H1 (cell line): ENCODE measurements around the gene NOS1AP. TPM values are rescaled to one million over a fixed set of nuclear protein-coding genes. Genes with fewer than 3 reads are reported as not detected.

Experiments used
- CBX8 ChIP-seq: fragments of 300-800, 300-1000 bp; sonication (generic); IDR thresholded peaks from 2 replicates; pipeline ENCODE4 v1.7.1; 2016; ENCODE audit warnings: low read depth, low read length, borderline replicate concordance
- CHD2 ChIP-seq: IDR thresholded peaks from 2 replicates; pipeline ENCODE4 v1.6.1; 2012; ENCODE audit warnings: low read length, improper control_type of control experiment
- EGR1 ChIP-seq: IDR thresholded peaks from 2 replicates; pipeline ENCODE4 v1.6.1; 2011; ENCODE audit warnings: low read depth, low read length, borderline replicate concordance
- HDAC2 ChIP-seq, 2 experiments: fragments of 300-600 bp in 1 of 2; sonication (generic) in 1 of 2; IDR thresholded peaks; 2 replicates each; pipeline ENCODE4 v1.6.1; 2011 to 2012; ENCODE audit warnings: low read depth in 2 of 2, low read length in 2 of 2, mild to moderate bottlenecking in 2 of 2, moderate library complexity in 2 of 2, borderline replicate concordance in 1 of 2, inconsistent platforms in 1 of 2
- KDM4A ChIP-seq: IDR thresholded peaks from one replicate; pipeline ENCODE4 v1.7.1; 2012; ENCODE audit warnings: low read depth, mild to moderate bottlenecking, moderate library complexity, low read length, inconsistent platforms; ENCODE audit not compliant: severe bottlenecking
- RBBP5 ChIP-seq: IDR thresholded peaks from 2 replicates; pipeline ENCODE4 v1.7.1; 2012; ENCODE audit warnings: low read depth, mild to moderate bottlenecking, inconsistent platforms, low read length, moderate library complexity, borderline replicate concordance
- TEAD4 ChIP-seq: IDR thresholded peaks from 2 replicates; pipeline ENCODE4 v1.6.1; 2012; ENCODE audit warnings: low read depth, low read length, inconsistent platforms, mixed read lengths
- polyA plus RNA-seq, 7 experiments: library from polyadenylated mRNA; depleted of rRNA in 3 of 7; stranded (reverse) in 5 of 7; unstranded in 2 of 7; fragments of >200 nt in 5 of 7; fragments of 200-250 nt in 2 of 7; gene quantifications; 1 replicate in 5 of 7; 2 replicates in 1 of 7; 4 replicates in 1 of 7; pipeline versions ENCODE4 v1.2.1 to v1.2.3, GENCODE V29; 2011 to 2013; ENCODE audit warnings: missing spikeins in 2 of 7, mixed read lengths in 2 of 7
- total RNA-seq: library from RNA; stranded (reverse); fragmentation: NEBNext Ultra II Directional; extraction: Animal tissue kit (Norgen Biotek cat#: 25700); gene quantifications from 2 replicates; pipeline ENCODE4 v1.2.1, GENCODE V29; 2021
- TF ChIP-seq, protein P1 (sequence below): fragments of 300-600 bp; sonication (generic); IDR thresholded peaks from 2 replicates; pipeline ENCODE4 v1.7.1; 2012; ENCODE audit warnings: low read length, moderate library complexity, mild to moderate bottlenecking, inconsistent platforms; ENCODE audit not compliant: insufficient replicate concordance
- TF ChIP-seq, protein P2 (sequence below): IDR thresholded peaks from 2 replicates; pipeline ENCODE4 v1.6.1; 2012; ENCODE audit warnings: inconsistent platforms

Gene NOS1AP
- total and polyA plus RNA-seq, 2 of the 8 experiments (the other 6 are each of a cell fraction or from before 2014, with no cell fraction given) = 2.4 to 12.1 TPM

DNA sequence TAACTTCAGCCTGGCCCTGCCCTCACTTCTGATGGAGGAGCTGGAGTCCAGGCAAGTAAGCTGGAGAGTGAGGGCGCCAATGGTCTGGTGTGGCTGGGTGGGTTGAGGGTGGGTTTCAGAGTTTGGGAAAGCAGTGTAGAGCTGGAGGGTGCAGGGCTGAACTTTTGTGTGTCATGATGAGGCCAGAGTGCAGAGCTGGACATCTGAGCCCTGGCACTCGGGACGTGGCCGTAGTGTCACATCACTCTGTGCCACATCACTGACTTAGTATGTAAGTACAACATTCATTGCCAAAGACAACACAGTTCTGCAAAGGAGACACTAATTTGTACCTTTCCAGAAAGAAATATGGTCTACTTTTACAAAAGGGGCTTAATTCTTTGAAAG lies 291.4 kb downstream of the NOS1AP start (continued):
- TF ChIP-seq, protein P1, sequence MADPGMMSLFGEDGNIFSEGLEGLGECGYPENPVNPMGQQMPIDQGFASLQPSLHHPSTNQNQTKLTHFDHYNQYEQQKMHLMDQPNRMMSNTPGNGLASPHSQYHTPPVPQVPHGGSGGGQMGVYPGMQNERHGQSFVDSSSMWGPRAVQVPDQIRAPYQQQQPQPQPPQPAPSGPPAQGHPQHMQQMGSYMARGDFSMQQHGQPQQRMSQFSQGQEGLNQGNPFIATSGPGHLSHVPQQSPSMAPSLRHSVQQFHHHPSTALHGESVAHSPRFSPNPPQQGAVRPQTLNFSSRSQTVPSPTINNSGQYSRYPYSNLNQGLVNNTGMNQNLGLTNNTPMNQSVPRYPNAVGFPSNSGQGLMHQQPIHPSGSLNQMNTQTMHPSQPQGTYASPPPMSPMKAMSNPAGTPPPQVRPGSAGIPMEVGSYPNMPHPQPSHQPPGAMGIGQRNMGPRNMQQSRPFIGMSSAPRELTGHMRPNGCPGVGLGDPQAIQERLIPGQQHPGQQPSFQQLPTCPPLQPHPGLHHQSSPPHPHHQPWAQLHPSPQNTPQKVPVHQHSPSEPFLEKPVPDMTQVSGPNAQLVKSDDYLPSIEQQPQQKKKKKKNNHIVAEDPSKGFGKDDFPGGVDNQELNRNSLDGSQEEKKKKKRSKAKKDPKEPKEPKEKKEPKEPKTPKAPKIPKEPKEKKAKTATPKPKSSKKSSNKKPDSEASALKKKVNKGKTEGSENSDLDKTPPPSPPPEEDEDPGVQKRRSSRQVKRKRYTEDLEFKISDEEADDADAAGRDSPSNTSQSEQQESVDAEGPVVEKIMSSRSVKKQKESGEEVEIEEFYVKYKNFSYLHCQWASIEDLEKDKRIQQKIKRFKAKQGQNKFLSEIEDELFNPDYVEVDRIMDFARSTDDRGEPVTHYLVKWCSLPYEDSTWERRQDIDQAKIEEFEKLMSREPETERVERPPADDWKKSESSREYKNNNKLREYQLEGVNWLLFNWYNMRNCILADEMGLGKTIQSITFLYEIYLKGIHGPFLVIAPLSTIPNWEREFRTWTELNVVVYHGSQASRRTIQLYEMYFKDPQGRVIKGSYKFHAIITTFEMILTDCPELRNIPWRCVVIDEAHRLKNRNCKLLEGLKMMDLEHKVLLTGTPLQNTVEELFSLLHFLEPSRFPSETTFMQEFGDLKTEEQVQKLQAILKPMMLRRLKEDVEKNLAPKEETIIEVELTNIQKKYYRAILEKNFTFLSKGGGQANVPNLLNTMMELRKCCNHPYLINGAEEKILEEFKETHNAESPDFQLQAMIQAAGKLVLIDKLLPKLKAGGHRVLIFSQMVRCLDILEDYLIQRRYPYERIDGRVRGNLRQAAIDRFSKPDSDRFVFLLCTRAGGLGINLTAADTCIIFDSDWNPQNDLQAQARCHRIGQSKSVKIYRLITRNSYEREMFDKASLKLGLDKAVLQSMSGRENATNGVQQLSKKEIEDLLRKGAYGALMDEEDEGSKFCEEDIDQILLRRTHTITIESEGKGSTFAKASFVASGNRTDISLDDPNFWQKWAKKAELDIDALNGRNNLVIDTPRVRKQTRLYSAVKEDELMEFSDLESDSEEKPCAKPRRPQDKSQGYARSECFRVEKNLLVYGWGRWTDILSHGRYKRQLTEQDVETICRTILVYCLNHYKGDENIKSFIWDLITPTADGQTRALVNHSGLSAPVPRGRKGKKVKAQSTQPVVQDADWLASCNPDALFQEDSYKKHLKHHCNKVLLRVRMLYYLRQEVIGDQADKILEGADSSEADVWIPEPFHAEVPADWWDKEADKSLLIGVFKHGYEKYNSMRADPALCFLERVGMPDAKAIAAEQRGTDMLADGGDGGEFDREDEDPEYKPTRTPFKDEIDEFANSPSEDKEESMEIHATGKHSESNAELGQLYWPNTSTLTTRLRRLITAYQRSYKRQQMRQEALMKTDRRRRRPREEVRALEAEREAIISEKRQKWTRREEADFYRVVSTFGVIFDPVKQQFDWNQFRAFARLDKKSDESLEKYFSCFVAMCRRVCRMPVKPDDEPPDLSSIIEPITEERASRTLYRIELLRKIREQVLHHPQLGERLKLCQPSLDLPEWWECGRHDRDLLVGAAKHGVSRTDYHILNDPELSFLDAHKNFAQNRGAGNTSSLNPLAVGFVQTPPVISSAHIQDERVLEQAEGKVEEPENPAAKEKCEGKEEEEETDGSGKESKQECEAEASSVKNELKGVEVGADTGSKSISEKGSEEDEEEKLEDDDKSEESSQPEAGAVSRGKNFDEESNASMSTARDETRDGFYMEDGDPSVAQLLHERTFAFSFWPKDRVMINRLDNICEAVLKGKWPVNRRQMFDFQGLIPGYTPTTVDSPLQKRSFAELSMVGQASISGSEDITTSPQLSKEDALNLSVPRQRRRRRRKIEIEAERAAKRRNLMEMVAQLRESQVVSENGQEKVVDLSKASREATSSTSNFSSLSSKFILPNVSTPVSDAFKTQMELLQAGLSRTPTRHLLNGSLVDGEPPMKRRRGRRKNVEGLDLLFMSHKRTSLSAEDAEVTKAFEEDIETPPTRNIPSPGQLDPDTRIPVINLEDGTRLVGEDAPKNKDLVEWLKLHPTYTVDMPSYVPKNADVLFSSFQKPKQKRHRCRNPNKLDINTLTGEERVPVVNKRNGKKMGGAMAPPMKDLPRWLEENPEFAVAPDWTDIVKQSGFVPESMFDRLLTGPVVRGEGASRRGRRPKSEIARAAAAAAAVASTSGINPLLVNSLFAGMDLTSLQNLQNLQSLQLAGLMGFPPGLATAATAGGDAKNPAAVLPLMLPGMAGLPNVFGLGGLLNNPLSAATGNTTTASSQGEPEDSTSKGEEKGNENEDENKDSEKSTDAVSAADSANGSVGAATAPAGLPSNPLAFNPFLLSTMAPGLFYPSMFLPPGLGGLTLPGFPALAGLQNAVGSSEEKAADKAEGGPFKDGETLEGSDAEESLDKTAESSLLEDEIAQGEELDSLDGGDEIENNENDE = no peak
- TF ChIP-seq CHD2 (no peak), EGR1 (no peak), KDM4A (no peak), CBX8 (no peak), RBBP5 (no peak), HDAC2 (IDR thresholded peaks at IDR 0.05; ENCODE audit: borderline replicate concordance in 1 of 2, low read depth in 2 of 2, low read length in 2 of 2) (no peak), TEAD4 (no peak)
- TF ChIP-seq, protein P2, sequence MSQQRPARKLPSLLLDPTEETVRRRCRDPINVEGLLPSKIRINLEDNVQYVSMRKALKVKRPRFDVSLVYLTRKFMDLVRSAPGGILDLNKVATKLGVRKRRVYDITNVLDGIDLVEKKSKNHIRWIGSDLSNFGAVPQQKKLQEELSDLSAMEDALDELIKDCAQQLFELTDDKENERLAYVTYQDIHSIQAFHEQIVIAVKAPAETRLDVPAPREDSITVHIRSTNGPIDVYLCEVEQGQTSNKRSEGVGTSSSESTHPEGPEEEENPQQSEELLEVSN = no peak
- TF ChIP-seq, all 59 proteins: peak for 0
